ENCODE data around the gene FBP1. TPM values are rescaled to one million over a fixed set of nuclear protein-coding genes. Genes with fewer than 3 reads are reported as not detected.

FBP1 gene
- total and polyA plus RNA-seq, 2 experiments from 2014 or later, result 1.3 to 2.9 TPM

- Histone ChIP-seq H3K27me3 (peaks cover 8% of the 10 kb centered on the region), H3K9me3 (ENCODE audit: low read depth) (no peaks in the 10 kb centered on the region), H3K4me3 (no peak overlapping the region), H3K4me1 (ENCODE audit: low read depth) (peaks cover 10% of the 10 kb centered on the region), H3K27ac (no peak overlapping the region), H3K36me3 (no peaks in the 10 kb centered on the region)
- peak in 1 of 2 donors; percentile 12 for DNase-seq (ENCODE audit: low read depth in 1 of 2, low spot score in 1 of 2)
- TF ChIP-seq CTCF (IDR thresholded peaks at IDR 0.05; ENCODE audit: low read depth, low read length), result no peak
Measured at GRCh38 chr9:94645901-94646300, 6.6 kb upstream of the FBP1 start.

- peak in 1 of 2 donors; percentile 13 for DNase-seq (ENCODE audit: low read depth in 1 of 2, low spot score in 1 of 2)
- H3K36me3 ChIP-seq, result no peaks in the 10 kb centered on the region
- TF ChIP-seq CTCF (IDR thresholded peaks at IDR 0.05; ENCODE audit: low read depth, low read length), result no peak
- H3K4me1 ChIP-seq (ENCODE audit: low read depth), result peaks cover 10% of the 10 kb centered on the region
- H3K4me3 ChIP-seq, result no peak overlapping the region
- H3K27me3 ChIP-seq, result peaks cover 22% of the 10 kb centered on the region
- H3K27ac ChIP-seq, result no peak overlapping the region
- no peaks in the 10 kb centered on the region for H3K9me3 ChIP-seq (ENCODE audit: low read depth)
Measured at GRCh38 chr9:94644543-94644942, 5.2 kb upstream of the FBP1 start.

- TF ChIP-seq CTCF (IDR thresholded peaks at IDR 0.05; ENCODE audit: low read depth, low read length), result no peak
Measured at GRCh38 chr9:94643741-94644140, 4.4 kb upstream of the FBP1 start.

GRCh38 chr9:94643176-94643575 lies 3.9 kb upstream of the FBP1 start:
- Histone ChIP-seq H3K9me3 (ENCODE audit: low read depth) (no peaks in the 10 kb centered on the region), H3K4me1 (ENCODE audit: low read depth) (peaks cover 10% of the 10 kb centered on the region), H3K27me3 (peaks cover 35% of the 10 kb centered on the region), H3K36me3 (no peaks in the 10 kb centered on the region), H3K4me3 (no peak overlapping the region), H3K27ac (no peak overlapping the region)
- no peak for TF ChIP-seq CTCF (IDR thresholded peaks at IDR 0.05; ENCODE audit: low read depth, low read length)
- DNase-seq (ENCODE audit: low read depth in 1 of 2, low spot score in 1 of 2), result no peak

More at GRCh38 chr9:94643741-94644140, 4.4 kb upstream of the FBP1 start:
- no peak overlapping the region for H3K27ac ChIP-seq
- no peaks in the 10 kb centered on the region for H3K36me3 ChIP-seq
- H3K4me3 ChIP-seq, result no peak overlapping the region
- DNase-seq (ENCODE audit: low read depth in 1 of 2, low spot score in 1 of 2), result no peak
- H3K27me3 ChIP-seq, result peaks cover 30% of the 10 kb centered on the region
- peaks cover 10% of the 10 kb centered on the region for H3K4me1 ChIP-seq (ENCODE audit: low read depth)
- H3K9me3 ChIP-seq (ENCODE audit: low read depth), result no peaks in the 10 kb centered on the region

GRCh38 chr9:94642501-94642900 lies 3.2 kb upstream of the FBP1 start:
- DNase-seq (ENCODE audit: low read depth in 1 of 2, low spot score in 1 of 2), result no peak
- TF ChIP-seq CTCF (IDR thresholded peaks at IDR 0.05; ENCODE audit: low read depth, low read length), result no peak
- Histone ChIP-seq H3K36me3 (no peaks in the 10 kb centered on the region), H3K9me3 (ENCODE audit: low read depth) (no peaks in the 10 kb centered on the region), H3K27me3 (peaks cover 42% of the 10 kb centered on the region), H3K4me3 (no peak overlapping the region), H3K4me1 (ENCODE audit: low read depth) (peaks cover 10% of the 10 kb centered on the region), H3K27ac (no peak overlapping the region)

GRCh38 chr9:94639999-94640376 lies 670 bp upstream of the FBP1 start:
- no peak for DNase-seq (ENCODE audit: low read depth in 1 of 2, low spot score in 1 of 2)
- H3K27me3 ChIP-seq, result peaks cover 67% of the 10 kb centered on the region
- peak overlapping the region; percentile 41 for H3K4me3 ChIP-seq

More at GRCh38 chr9:94639999-94640376, 670 bp upstream of the FBP1 start:
- Histone ChIP-seq H3K27ac (no peak overlapping the region), H3K9me3 (ENCODE audit: low read depth) (no peaks in the 10 kb centered on the region), H3K36me3 (no peaks in the 10 kb centered on the region), H3K4me1 (ENCODE audit: low read depth) (peaks cover 5% of the 10 kb centered on the region)
- TF ChIP-seq CTCF (IDR thresholded peaks at IDR 0.05; ENCODE audit: low read depth, low read length), result no peak
